Subcutaneous adipose tissue (tissue), 4 donors: ENCODE results near the gene ZMPSTE24. TPM values are rescaled to one million over a fixed set of nuclear protein-coding genes. Genes with fewer than 3 reads are reported as not detected.

Source experiments
- total RNA-seq, 4 donors: library from RNA; depleted of rRNA; stranded (reverse); fragments of >200 nt; gene quantifications; one replicate each; pipeline ENCODE4 v1.1.0, GENCODE V29; 2016
- TF ChIP-seq, protein P1 (sequence below): fragments of 450-650 bp; IDR thresholded peaks from one replicate; pipeline ENCODE4 v1.5.1; 2016; ENCODE audit warnings: low read depth, mild to moderate bottlenecking, control low read depth, antibody characterized with exemption, moderate library complexity

The ZMPSTE24 gene
- total RNA-seq, 4 donors from 2014 or later: 23.5 to 66.7 (median 38.0) TPM

- TF ChIP-seq, protein P1, sequence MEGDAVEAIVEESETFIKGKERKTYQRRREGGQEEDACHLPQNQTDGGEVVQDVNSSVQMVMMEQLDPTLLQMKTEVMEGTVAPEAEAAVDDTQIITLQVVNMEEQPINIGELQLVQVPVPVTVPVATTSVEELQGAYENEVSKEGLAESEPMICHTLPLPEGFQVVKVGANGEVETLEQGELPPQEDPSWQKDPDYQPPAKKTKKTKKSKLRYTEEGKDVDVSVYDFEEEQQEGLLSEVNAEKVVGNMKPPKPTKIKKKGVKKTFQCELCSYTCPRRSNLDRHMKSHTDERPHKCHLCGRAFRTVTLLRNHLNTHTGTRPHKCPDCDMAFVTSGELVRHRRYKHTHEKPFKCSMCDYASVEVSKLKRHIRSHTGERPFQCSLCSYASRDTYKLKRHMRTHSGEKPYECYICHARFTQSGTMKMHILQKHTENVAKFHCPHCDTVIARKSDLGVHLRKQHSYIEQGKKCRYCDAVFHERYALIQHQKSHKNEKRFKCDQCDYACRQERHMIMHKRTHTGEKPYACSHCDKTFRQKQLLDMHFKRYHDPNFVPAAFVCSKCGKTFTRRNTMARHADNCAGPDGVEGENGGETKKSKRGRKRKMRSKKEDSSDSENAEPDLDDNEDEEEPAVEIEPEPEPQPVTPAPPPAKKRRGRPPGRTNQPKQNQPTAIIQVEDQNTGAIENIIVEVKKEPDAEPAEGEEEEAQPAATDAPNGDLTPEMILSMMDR: no peak
These were observed 47.4 kb downstream of the ZMPSTE24 start for GRCh38 chr1:40305451-40305850.

- TF ChIP-seq, protein P1: no peak
These were observed 47.8 kb downstream of the ZMPSTE24 start for GRCh38 chr1:40305871-40306270.

DNA sequence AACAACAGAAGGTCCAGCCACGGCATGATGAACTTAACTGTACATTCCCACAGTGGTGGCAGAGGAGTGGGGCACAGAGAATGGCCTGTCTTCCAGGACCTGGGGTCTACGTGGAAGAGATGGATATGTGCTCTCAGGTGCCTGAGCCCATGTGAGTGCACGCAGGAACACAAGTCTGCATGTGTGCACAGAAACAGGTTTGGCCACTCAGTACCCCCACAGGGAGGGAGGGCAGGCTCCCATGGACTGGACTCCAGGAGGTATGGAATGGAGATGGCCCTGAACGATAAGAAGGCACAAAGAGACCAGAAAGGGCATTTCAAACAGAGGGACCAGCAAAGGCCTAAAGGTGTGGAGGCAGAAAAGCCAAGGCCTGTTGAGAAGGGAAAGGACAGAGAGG is 48.3 kb downstream of the ZMPSTE24 start:
- TF ChIP-seq, protein P1: no peak

- TF ChIP-seq, protein P1: no peak
These were observed 49.1 kb downstream of the ZMPSTE24 start for GRCh38 chr1:40307186-40307585.

DNA sequence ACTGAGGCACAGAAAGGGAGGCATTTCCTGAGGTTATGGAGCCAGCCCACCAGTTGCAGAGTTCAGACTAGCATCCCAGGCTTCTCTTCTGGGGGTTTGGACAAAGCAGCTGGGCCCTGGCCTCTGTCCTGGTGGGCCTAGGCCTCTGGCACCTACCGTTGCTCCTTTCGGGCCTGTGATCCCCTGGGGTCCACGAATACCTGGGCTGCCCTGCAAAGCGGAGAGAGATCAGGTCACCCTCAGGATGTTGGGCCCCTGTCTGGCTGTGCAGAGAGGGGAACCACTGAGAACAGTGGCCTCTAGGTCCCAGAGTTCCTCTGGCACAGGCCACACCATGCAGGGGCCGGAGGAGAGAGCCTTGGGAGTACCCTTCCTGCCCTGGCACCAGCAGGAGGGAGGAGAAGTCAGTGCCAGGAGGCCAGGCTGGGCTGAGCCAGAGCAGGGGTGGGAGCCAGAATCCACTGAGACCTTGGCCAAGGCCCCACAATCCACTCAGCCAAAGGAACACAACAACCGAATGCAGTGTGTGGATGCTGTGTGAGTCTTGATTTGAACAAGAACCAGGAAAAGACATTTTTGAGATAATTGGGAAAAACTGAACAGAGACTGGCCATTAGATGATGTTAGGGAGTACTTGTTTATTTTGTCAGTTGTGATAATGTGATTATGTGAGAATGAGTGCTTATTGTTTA is 50.1 kb downstream of the ZMPSTE24 start:
- TF ChIP-seq, protein P1: no peak

DNA sequence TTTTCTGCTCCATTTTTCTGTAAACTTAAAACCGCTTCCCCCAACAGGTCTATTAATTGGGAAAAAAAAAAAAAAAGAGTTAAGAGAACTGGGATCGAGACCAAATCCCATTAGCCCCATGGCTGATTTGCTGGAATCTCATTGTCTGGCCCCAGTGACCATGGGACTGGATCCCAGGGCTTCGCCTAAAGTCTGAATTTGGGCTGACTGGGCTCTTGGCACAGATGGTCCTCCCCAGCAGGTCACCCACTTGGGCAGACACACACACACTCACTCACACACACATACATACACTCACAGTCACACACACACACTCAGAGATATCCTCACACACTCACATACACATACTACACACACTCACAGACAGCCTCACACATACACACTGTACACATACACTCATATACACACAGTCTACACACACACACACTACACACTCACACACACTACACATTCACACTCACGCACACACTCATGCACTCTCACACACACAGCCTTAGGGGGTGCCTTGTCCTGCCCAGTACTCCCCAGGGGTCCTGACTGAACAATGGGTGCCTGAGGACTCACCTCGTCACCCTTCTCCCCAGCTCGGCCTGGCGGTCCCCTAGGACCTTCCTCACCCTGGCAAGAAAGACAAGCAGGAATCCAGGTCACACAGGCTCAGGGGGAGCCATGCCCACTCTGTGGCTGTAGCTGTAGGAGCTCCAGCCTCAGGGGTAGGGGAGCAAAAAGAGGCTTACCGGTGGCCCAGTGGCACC is 51.5 kb downstream of the ZMPSTE24 start:
- TF ChIP-seq, protein P1: no peak

DNA sequence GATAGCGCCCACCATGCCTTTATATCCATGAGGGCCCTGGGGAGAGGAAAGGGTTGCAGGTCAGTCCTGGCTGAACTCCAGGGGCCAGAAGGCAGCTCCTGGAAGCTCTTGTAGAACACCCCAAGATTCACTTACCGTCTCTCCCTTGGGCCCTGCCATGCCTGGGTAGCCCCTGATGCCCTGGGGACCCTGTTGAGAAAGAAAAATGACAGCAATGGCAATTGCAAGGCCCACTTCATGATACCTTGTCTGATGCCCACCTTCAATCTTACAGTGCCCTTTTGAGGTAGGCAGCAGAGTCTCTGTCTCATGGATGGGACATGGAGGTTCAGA is 52.1 kb downstream of the ZMPSTE24 start:
- TF ChIP-seq, protein P1: no peak
